Activated CD4-positive, alpha-beta T cell treated with anti-CD3 and anti-CD28 coated beads, Interleukin-2, Interleukin-4, amounts not matched to agents 100 ng/mL and 50 ng/mL, durations not matched to agents 16 hours and 8 hours (primary cell): ENCODE results near the gene RPUSD4.

Experiments
- DNase-seq: peaks from one replicate; pipeline ENCODE4 v3.0.0-alpha.2; 2020; ENCODE audit warnings: low spot score

RPUSD4 gene

DNA sequence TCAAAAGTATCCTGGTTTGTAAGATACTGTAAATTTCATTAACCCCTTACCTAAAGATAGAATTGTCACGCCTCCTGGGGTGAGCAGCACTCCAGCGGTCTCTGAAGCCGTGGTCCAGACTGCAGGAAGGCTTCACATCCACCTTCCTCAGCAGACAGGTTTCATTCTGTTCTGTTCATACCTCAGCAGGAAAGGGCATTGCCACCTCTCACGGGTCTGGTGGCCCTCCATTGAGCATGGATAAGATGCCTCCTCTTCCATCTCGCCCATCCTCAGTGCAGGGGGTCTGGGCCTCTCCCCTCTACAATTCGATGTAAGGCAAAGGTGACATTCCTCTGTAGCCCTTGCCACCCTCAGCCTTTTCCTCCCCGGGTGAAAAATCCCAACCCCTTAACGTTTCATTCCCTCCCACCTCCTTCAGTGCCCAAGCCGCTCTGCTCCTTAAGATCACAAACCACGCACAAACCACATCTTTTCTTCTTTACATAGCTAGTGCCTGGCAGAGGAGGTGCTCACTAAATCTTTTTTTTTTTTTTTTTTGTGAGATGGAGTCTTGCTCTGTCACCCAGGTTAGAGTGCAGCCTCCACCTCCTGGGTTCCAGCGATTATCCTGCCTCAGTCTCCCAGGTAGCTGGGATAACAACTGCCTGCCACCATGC lies 28.5 kb downstream of the RPUSD4 start:
- no peak for DNase-seq

GRCh38 chr11:126181939-126182730 lies 29.3 kb downstream of the RPUSD4 start:
- DNase-seq = no peak

- DNase-seq = no peak
Measured at GRCh38 chr11:126176853-126177470, 34.5 kb downstream of the RPUSD4 start.

- DNase-seq = no peak
Measured at GRCh38 chr11:126175393-126175792, 36.1 kb downstream of the RPUSD4 start.

DNA sequence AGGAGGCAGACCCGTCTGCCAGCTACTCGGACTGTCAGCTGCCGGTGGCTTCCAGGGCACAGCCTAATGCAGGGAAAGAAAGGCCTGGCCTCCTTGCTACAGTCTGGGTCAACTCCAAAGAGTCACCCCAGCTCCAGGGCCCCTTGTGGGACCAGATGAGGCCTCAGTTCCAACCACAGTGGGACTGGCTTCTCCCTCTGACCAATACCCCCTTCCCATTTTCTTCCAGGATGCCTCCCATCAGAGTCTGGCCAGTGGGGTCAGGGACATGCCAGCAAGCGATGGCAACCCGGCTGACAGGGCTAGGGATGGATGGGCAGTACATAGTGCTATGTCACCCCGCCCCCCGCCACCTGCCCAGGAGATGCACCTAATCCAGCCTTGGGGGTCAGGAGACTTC lies 36.6 kb downstream of the RPUSD4 start:
- no peak for DNase-seq

GRCh38 chr11:126173257-126173656 lies 38.2 kb downstream of the RPUSD4 start:
- DNase-seq = no peak

GRCh38 chr11:126172596-126173038 lies 38.8 kb downstream of the RPUSD4 start:
- DNase-seq = no peak

DNA sequence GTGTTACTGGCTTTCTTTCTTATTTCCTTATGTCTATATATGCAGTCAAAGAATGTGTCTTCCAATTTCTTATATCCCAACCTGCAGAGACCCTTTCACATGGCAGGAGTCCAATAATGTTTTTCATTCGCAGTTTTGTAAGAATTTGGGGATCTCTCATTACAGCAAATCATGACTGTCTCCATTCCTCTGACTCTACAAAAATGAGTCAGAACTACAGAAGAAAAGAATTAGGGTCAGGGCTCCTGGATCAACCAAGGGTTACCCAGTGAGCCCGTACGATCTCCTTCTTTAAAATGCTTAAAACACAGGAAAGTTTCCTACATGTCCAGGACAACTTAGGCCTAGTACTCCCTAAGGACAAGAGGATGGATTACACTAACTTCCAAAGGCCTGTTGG lies 42.2 kb downstream of the RPUSD4 start:
- DNase-seq = no peak

DNA sequence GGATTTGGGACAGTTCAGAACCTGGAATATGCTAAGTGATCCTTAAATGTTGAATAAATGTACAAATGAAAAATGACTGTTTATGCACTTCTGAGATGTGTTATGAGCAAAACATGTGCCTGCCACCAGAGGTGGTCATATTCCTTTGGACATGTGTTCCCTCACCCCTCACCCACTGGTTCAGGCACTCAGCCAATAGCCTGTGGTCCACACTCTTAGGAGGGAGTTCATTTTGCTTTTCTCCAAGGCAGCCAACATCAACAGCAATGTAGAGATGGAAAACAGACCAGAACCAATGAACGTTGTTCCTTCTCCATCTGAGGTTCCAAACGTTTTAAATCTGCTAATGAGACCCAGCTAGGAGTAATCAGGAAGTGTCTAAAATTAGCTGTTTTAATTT lies 44.0 kb downstream of the RPUSD4 start:
- no peak for DNase-seq

- no peak for DNase-seq
Measured at GRCh38 chr11:126166413-126166812, 45.0 kb downstream of the RPUSD4 start.

GRCh38 chr11:126165757-126166156 lies 45.7 kb downstream of the RPUSD4 start:
- no peak for DNase-seq

GRCh38 chr11:126165311-126165720 lies 46.1 kb downstream of the RPUSD4 start:
- DNase-seq = no peak

DNA sequence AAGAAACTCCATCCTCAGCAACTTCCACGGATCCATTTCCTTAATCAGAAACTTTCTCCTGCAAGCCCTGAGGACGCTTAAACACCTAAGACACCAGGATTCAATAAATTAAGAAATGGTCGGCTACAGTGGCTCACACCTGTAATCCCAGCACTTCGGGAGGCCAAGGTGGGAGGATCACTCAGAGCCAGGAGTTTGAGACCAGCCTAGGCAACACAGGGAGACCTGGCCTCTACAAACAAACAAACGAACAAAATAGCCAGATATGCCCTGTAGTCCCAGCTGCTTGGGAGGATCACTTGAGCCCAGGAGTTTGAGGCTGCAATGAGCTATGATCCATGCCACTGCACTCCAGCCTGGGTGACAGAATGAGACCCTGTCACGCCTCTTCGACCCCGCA lies 46.7 kb downstream of the RPUSD4 start:
- no peak for DNase-seq

DNA sequence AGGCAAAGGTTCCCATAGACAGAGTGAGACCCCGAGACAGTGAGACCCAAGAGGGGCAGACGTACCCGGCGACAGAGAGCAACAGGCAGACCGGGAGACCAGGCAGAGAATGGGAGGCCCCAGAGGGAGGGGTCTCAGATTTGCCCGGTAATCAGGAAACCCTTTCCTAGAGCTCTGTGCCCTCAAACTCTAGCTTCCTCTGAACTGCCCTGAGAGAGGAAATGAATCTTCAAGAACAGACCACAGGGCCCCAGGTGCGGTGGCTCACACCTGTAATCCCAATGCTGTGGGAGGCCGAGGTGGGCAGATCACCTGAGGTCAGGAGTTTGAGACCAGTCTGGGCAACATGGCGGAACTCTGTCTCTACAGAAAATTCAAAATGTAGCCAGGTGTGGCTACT lies 47.7 kb downstream of the RPUSD4 start:
- no peak for DNase-seq

GRCh38 chr11:126163074-126163700 lies 48.3 kb downstream of the RPUSD4 start:
- no peak for DNase-seq

DNA sequence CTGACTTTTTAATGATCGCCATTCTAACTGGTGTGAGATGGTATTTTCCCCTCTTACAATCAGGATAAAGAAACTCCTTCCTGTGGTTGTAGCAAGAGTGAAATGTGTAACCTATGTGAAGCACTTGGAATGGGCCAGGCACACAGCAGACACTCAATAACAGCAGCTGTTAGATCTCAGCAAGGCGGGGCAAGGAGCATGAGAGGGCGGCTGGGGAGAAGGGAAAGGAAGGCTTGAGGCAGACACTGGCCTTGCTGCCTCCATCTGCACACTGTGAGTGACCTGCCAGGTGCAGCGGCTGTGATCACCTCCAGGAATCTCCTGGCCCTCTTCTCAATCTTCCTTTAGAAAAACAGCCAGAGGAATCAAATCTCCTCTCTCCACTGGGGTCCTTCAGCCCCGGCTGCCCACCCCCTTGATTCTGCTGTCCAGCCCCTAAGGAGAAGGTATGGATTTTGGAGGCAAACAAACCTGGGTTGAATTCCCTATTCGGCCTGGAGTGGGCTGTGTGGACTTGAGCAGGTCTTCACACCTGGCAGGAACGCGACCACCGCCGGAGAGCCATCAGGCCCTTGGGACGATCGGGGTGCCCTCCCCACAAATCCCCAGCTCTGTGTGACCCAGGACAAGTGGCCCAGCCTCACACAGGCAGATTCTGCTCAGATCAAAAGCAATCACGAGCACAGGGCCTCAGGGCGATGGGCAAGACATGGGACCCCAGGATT lies 49.0 kb downstream of the RPUSD4 start:
- DNase-seq = no peak

DNA sequence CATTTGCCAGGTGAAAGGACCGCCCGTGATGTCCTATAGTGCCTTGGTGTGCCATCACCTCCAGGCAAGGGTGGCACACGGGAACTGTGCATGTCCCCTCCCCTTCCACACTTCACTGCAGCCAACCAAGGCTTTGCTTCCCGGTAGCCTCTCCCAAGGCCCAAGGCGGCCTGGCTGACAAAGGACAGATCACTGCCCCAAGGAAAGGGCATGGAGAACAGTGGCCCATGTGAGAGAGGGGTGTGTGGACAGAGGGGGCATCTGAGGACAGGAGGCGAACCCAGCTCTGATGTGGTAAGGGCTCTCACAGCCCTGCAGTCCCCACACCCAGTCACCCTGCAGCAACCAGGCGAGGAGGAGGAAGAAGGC lies 50.4 kb downstream of the RPUSD4 start:
- no peak for DNase-seq

GRCh38 chr11:126160345-126161022 lies 51.0 kb downstream of the RPUSD4 start:
- DNase-seq = no peak

- no peak for DNase-seq
Measured at GRCh38 chr11:126159719-126160344, 51.6 kb downstream of the RPUSD4 start.

- no peak for DNase-seq
Measured at GRCh38 chr11:126158054-126158791, 53.2 kb downstream of the RPUSD4 start.
